GM12878 (cell line): ENCODE results near the gene TC2N. TPM values are rescaled to one million over a fixed set of nuclear protein-coding genes. Genes with fewer than 3 reads are reported as not detected.

ENCODE experiments used
- ETV6 ChIP-seq, 2 experiments: fragments of 450-650 bp in 1 of 2; IDR thresholded peaks in 1 of 2; conservative IDR thresholded peaks in 1 of 2; 2 replicates each; pipeline ENCODE4 v1.6.1; 2014; ENCODE audit warnings: antibody characterized with exemption in 1 of 2, borderline replicate concordance in 1 of 2, low read depth in 1 of 2, mild to moderate bottlenecking in 1 of 2, moderate library complexity in 1 of 2
- HDAC6 ChIP-seq: fragments of 200-600 bp; sonication (generic); IDR thresholded peaks from one replicate; pipeline ENCODE4 v1.8.0; 2017; ENCODE audit warnings: antibody characterized with exemption; ENCODE audit not compliant: unreplicated experiment
- IRF4 ChIP-seq: IDR thresholded peaks from 2 replicates; pipeline ENCODE4 v1.6.1; 2011; ENCODE audit warnings: low read depth, low read length
- NR2F1 ChIP-seq: fragments of 450-650 bp; conservative IDR thresholded peaks from 2 replicates; pipeline ENCODE4 v1.6.1; 2017; ENCODE audit warnings: mild to moderate bottlenecking
- POU2F2 ChIP-seq: IDR thresholded peaks from 3 replicates; pipeline ENCODE4 v1.6.1; 2011; ENCODE audit warnings: low read depth, mild to moderate bottlenecking, low read length, borderline replicate concordance
- RFX5 ChIP-seq: IDR thresholded peaks from 2 replicates; pipeline ENCODE4 v1.6.1; 2011; ENCODE audit warnings: low read depth, low read length, improper control_type of control experiment
- SPI1 ChIP-seq: IDR thresholded peaks from 2 replicates; pipeline ENCODE4 v1.6.1; 2011; ENCODE audit warnings: low read depth, mild to moderate bottlenecking, low read length, moderate library complexity, borderline replicate concordance; ENCODE audit not compliant: insufficient read depth
- ZBTB40 ChIP-seq: fragments of 450-650 bp; IDR thresholded peaks from 2 replicates; pipeline ENCODE4 v1.6.1; 2016; ENCODE audit warnings: mild to moderate bottlenecking, moderate library complexity, borderline replicate concordance
- ZNF384 ChIP-seq: IDR thresholded peaks from 2 replicates; pipeline ENCODE4 v1.6.1; 2012; ENCODE audit warnings: low read depth, mild to moderate bottlenecking, low read length, improper control_type of control experiment, borderline replicate concordance
- polyA plus RNA-seq, 11 experiments: library from polyadenylated mRNA; depleted of rRNA in 4 of 11; unstranded in 6 of 11; stranded (reverse) in 5 of 11; fragments of >200 nt; fragmentation: Nextera tagmentation in 4 of 11; fragmentation: Illumina TruSeq in 1 of 11; extraction: Ambion mirVana in 4 of 11; extraction: Trizol in 1 of 11; gene quantifications; 1 replicate in 1 of 11; 2 replicates in 10 of 11; pipeline versions ENCODE4 v1.2.1 to v1.2.3, GENCODE V29; 2011 to 2016; ENCODE audit warnings: inconsistent platforms in 2 of 11, missing spikeins in 2 of 11, low read depth in 1 of 11
- total RNA-seq, 4 experiments: library from RNA; depleted of rRNA in 3 of 4; stranded (reverse); fragments of >200 nt in 3 of 4; fragmentation: Illumina TruSeq in 1 of 4; extraction: Trizol in 1 of 4; gene quantifications; 2 replicates each; pipeline versions ENCODE4 v1.2.1 to v1.2.3, GENCODE V29; 2013 to 2021
- TF ChIP-seq, protein P1 (sequence below): IDR thresholded peaks from 2 replicates; pipeline ENCODE4 v1.6.1; 2012; ENCODE audit warnings: low read length, inconsistent platforms
- TF ChIP-seq, protein P2 (sequence below), 3 experiments: IDR thresholded peaks in 2 of 3; conservative IDR thresholded peaks in 1 of 3; 2 replicates each; pipeline ENCODE4 v1.5.1; 2011; ENCODE audit warnings: low read depth in 3 of 3, low read length in 3 of 3, mild to moderate bottlenecking in 3 of 3, control low read depth in 2 of 3, moderate library complexity in 2 of 3, inconsistent platforms in 1 of 3, mixed read lengths in 1 of 3; ENCODE audit not compliant: control insufficient read depth in 2 of 3, insufficient read depth in 1 of 3; ENCODE audit errors: extremely low read depth in 1 of 3

The TC2N gene
- total and polyA plus RNA-seq, 10 of the 15 experiments (the other 5 are each of a cell fraction or from before 2014, with no cell fraction given): 0.15 to 1.6 (median 0.35) TPM

- TF ChIP-seq, protein P1, sequence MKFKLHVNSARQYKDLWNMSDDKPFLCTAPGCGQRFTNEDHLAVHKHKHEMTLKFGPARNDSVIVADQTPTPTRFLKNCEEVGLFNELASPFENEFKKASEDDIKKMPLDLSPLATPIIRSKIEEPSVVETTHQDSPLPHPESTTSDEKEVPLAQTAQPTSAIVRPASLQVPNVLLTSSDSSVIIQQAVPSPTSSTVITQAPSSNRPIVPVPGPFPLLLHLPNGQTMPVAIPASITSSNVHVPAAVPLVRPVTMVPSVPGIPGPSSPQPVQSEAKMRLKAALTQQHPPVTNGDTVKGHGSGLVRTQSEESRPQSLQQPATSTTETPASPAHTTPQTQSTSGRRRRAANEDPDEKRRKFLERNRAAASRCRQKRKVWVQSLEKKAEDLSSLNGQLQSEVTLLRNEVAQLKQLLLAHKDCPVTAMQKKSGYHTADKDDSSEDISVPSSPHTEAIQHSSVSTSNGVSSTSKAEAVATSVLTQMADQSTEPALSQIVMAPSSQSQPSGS: no peak
- TF ChIP-seq ETV6 (conservative IDR thresholded peaks at IDR 0.05 in 1 of 2, IDR thresholded peaks at IDR 0.05 in 1 of 2; ENCODE audit: borderline replicate concordance in 1 of 2, low read depth in 1 of 2): no peak
- no peak for TF ChIP-seq ZNF384
- TF ChIP-seq RFX5: no peak
- TF ChIP-seq HDAC6: no peak
- TF ChIP-seq NR2F1: no peak
- TF ChIP-seq, protein P2, sequence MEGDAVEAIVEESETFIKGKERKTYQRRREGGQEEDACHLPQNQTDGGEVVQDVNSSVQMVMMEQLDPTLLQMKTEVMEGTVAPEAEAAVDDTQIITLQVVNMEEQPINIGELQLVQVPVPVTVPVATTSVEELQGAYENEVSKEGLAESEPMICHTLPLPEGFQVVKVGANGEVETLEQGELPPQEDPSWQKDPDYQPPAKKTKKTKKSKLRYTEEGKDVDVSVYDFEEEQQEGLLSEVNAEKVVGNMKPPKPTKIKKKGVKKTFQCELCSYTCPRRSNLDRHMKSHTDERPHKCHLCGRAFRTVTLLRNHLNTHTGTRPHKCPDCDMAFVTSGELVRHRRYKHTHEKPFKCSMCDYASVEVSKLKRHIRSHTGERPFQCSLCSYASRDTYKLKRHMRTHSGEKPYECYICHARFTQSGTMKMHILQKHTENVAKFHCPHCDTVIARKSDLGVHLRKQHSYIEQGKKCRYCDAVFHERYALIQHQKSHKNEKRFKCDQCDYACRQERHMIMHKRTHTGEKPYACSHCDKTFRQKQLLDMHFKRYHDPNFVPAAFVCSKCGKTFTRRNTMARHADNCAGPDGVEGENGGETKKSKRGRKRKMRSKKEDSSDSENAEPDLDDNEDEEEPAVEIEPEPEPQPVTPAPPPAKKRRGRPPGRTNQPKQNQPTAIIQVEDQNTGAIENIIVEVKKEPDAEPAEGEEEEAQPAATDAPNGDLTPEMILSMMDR (IDR thresholded peaks at IDR 0.05 in 2 of 3, conservative IDR thresholded peaks at IDR 0.05 in 1 of 3; ENCODE audit: control insufficient read depth in 2 of 3, extremely low read depth in 1 of 3, insufficient read depth in 1 of 3, low read depth in 3 of 3, low read length in 3 of 3): no peak
- TF ChIP-seq SPI1: no peak
- no peak for TF ChIP-seq POU2F2
- no peak for TF ChIP-seq IRF4
- TF ChIP-seq ZBTB40: no peak
Measured at GRCh38 chr14:91750634-91751198, 116.6 kb downstream of the TC2N start (continued).
